8988T (cell line): ENCODE results near the gene NXF1.
"Not testable (repeated sequence)": the region's sequence is repeated elsewhere in the genome, so short reads cannot be mapped to it uniquely, and the experiment has no call there.

Experiments used
- DNase-seq: peaks from one replicate; pipeline ENCODE4 v3.0.0; 2011

The NXF1 gene

DNA sequence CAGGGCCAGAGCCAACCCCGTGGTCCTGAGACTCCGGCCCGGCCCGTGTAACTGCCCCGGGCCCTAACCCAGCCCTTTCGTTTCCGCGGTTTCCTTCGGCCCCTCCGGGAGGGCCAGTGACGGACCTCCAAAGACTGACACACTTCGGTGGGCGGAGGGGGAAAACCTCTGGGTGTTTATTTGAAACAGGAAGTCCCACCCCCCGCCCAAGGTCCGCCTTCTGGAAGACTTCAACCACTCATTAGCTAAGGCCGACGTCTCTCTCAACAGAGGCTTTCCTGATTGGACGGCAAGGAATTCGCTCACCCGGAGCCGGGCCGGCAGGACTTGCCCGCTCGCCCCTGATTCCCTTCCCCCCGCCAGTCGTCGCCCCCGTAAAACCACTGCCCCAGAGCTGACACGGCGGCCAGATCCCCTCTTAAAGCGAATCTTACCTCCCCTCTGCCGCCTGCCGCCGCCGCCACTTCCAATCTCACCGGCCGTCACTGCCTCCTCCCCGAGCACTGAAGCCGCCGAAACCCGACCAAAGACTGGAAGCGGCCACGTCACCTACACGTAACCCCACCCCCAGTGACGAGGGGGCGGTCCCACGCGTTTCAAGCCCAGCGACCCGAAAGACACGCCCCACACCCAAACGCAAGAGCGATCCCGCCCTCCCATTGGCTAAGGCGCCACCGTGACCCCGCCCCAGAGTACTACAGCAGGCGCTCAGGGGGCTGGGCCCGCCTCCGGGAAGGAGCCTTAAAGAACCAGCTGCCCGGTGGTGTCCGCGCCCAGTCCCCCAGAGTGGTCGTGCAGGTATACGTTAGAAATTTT lies 26.5 kb upstream of the NXF1 start, which contains the start of gene STX5:
Gene STX5, minus strand, starts transcription at position 532 of the 816 bp plus-strand sequence. CDS start 808 bp downstream, outside the sequence.
- DNase-seq = peak; percentile 88

DNA sequence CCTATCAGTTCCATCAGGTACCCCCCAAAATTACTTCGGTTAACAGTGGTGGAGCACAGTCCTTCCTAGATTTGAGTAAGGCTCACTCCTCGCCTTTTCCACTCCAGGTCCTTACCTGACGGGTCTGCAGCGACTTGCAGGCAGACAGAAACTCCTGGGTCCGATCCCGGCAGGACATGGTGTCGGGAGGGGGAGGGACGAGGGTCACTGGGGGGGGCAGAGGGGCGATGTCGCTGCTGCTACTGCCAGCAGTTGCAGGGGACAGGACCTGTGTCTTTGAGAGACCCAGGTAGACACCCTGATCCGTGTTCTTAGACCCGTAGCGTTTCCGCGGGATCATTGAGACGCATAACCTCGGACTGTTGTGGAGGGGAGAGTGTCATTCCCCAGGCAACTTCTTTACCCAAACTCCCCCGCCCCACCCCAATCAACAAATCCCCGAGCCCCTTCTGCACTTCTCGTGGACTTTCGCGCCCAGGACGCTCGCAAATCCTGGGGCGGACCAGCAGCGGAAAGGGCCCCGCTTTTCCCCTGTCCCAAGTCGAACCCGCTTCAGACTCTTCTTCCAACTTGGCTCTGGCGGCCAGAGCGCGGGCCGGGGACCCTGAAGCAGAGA lies 25.8 kb upstream of the NXF1 start:
- DNase-seq = no peak

DNA sequence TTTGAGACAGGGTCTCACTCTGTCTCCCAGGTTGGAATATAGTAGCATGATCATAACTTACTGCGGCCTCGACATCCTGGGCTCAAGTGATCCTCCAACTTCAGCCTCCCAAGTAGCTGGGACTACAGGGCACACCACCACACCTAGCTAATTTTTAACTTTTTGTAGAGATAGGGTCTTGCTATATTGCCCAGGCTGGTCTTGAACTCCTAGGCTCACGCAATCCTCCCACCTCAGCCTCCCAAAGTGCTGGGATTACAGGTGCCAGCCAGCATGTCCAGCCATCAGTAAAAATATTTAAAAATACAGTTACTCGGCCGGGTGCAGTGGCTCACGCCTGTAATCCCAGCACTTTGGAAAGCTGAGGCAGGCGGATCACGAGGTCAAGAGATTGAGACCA lies 22.9 kb upstream of the NXF1 start:
- not testable (repeated sequence) for DNase-seq

DNA sequence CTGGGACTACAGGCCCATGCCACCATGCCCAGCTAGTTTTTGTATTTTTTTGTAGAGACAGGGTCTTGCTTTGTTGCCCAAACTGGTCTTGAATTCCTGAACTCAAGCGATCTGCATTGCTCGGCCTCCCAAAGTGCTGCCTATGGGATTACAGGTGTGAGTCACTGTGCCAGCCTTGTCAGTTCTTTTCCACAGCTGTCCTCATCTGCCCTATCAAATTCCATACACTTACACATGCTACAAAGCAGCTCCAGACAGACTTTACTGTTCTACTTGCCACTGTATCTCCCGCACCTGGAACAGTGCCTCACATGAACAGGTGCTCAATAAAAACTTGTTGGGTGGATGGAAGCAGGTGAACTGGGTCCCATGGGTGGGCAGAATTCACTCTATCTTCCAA lies 18.4 kb upstream of the NXF1 start:
- DNase-seq = no peak

DNA sequence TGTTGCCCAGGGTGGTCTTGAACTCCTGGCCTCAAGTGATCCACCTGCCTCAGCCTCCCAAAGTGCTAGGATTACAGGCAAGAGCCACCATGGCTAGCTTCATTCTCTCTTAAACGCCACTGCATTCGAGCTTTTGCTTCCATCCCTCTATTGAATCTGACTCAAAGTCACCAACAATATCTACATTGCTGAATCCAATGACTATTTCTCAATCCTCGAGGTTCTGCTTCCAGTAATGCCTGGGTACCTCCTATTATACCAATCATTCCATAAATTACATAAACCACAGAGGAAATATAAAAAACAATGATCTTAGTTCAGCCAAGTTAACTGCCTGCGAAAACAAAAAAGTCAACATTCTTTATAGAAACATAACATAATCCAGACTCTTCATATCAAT lies 11.9 kb upstream of the NXF1 start:
- DNase-seq = no peak

DNA sequence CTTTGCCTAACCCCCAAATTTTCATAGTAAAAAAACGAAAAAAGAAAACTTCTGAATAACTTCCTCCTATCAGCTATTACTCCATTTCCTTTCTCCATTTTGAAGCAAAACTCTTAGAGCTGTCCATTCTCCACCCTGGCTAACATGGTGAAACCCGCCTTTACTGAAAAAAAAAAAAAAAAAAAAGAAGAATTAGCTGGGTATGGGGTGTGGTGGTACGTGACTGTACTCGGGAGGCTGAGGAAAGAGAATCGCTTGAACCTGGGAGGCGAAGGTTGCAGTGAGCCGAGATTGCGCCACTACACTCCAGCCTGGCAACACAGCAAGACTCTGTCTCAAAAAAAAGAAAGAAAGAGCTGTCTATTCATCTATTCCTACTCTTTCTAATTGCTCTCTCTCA lies 11.3 kb upstream of the NXF1 start:
- DNase-seq = no peak

DNA sequence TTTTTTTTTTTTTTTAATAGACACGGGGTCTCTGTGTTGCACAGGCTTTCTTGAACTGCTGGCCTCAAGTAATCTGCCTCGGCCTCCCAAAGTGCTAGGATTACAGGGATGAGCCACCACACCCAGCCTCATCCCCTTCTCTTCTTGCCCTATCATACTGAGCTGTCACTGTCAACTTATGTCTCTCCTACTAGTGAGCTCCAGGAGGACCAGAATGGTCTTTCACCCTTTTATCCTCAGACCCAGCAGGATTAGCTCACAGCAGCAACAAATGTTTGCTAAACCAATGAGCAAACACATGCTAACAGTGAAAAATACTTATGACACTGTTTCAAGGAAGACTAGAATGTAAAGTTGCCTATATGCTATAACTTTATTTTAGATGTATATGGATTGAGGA lies 6.4 kb upstream of the NXF1 start:
- DNase-seq = no peak

DNA sequence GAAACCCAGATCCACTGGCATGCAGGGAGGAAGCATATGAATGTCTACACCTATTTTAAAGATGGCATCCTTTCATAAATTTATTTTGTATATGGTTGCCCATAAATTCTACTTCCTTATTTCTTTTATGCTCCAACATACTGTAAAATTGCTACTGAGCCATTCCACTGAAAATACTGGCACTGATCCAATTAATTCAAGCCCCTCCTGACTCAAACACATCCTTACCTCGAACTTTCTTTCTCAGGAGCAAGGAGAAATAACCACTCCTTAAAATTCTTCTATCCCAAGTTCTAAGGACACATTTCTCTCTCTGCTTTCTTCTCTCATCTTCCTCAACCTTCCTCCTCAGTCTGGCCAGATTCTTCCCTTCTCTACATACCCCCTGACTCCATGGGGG lies 5.5 kb upstream of the NXF1 start:
- no peak for DNase-seq

DNA sequence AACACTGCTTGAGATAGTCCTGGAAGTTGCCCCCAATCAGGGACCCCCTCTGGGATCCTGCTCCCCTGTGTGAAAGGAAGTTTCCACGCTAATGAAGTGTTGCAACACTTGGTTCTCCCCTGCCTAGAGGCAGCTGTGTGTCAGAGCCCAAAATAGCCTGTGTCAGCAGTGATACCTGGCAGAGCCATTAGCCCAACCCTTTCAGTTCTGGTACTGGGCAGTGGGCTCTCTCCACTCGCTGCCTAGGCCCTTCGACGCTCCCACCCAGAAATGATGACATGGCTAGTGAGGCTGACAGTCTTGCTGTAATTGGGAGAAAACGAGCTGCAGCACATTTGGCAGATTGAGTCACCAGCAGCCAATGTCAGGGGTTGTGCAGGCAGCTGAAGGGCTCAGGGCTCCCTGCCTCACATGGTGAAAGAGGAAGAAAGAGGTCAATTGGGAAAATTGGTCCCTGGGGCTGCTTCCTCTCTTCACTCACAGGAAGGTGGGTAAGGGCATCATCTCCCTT lies 1.4 kb upstream of the NXF1 start:
- DNase-seq = no peak

DNA sequence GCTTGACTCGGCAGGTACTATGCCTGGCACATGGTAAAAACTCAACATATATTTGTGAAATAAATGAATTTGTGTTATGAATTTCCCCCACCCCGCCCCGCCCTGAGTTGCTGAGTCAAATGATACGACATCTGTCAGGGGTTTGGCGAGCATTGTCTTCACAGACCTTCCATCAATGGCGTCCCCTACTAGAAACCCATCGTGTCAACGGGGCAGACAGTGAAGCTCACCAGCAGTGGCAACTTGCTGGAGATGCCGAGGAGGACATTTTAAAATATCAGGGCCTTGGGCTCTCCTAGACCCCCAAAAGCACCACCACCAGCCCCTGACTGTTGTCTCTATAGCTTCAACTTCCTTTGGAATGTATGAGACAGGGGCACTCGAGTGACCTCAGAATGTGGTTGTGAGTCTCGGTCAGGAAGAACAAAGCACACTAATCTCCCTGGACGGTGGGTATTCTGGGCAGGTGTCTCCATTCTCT lies 761 bp upstream of the NXF1 start:
- DNase-seq = no peak

DNA sequence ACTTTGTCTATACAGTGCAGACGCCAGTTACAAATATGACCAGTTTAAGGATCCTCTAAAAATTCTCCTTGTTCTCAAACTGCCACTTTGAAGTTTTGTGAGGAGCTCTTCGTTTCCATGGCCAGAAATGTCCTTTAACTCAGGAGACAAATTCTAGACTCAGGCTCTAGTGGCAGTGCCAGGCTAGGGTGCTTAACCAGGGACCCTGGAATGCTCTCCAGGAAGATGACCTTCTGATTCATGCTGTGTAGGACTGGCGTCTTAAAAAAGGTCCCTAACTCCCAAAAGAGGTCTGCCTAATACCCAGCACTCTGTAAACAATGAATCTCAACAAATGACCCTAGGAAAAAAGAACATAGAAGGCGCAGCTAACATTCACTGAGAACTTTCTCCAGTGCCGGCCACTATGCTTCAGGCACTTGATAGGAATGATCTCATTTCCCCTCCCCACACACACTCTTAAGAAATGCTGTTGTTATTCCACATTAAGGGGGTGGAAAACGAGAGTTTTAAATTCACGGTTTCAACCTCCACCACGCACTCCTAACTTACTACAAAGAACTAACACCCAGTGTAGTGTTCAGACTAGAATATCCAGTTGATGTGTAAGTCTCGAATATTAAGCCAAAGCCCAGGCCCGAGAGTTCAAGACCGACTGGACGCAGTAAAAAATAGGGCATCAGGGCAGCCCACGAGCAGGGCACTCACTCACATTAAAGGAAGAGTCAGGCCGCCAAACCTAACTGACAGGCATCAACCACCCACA lies 747 bp downstream of the NXF1 start:
- DNase-seq = no peak

DNA sequence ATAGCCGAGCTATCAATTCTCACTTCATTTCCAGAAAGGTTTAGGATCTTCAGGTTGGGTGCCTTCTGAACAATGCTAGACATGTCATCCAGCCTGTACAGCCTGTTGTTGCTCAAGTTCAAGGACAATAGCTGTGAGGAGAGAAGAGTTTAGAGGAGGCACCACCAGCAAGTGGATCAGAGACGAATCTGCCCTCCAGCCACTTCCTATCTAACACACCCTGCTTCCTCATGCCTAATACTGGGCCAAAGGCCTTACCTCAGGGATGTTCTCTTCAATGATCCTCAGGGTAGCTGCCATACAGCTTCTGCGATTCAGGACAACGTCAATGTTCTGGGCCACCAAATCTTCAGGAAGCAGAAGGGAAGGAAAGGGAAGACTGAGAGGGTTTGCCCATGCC lies 4.2 kb downstream of the NXF1 start:
- no peak for DNase-seq

DNA sequence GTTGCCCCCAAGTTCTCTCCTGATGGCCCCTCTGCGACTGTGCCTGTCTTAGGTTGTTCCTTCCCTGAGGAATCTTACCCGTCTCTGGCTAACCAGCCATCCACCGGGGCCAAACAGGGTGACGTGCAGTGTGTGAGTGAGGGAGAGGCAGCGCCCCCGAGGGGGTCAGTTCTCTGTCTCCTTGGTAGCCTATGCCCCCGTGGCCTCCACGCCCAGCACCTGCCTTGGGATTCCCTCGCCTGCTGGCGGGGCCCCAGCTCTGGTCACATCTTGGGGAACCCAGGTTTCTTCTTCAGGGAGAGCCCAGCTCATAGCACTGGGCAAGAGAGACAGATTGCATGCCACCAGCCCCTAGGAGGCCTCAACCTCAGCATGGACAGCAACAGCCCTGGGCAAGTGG lies 5.8 kb downstream of the NXF1 start:
- no peak for DNase-seq

DNA sequence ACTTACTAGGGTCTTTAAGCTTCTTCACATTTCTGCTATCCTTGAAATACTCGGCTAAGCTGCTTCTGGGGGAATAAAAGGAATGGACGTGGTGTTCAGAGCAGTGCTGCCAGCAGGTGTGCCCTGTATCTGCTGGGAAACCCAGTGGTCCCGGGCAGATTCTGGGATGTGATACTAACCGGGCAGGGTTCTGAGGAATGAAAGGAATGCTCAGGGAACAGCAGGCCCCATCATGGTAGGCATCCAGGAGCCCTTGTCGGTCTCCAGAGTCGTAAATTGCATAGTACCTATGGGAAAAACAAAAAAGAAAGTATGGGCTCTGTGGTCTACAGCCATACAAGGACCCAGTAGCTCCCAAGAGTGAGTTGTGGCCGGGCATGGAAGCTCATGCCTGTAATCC lies 9.0 kb downstream of the NXF1 start:
- DNase-seq = no peak

DNA sequence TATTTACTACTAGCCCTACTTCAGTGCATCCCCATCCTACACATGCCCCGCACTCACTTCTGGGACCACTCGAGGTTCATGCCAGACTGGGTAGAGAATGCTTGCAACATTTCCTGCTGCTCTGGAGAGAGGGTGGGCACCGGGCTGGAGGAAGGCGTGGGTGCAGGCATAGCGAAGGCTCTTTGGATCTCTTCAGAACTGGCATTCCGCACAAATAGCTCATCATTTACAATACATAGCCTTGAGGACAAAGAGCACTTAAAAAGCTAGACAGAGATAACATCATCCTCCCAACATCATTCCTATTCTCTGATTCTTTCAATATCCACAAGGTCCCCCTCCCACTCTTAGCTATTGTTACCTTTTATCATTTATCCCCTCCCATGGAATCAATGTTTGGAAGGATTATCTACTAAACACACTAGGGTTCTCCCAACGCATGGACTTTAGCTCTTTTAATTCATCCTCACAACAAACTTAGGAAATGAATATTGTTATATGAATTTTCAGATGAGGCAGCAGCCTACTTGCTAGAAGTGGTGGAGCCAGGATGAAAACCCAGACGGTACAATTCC lies 11.0 kb downstream of the NXF1 start:
- no peak for DNase-seq

DNA sequence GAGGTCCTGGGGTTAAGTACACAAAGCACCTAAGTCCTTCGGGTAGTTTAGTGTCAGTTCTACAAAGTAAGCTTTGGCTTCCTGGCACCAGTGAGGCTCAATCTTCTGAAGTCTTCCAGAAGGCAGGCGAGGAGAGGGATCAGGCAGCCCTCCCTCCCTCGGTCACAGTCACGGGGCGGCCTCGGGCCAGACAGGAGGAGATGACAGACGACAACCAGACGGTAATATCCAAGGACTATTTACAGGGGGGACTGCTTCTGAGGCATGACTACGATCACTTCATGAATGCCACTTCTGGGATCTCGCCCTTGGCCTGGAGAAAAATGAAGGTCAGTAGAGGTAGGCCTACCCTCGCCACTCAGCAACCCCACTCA lies 13.1 kb downstream of the NXF1 start:
- no peak for DNase-seq

DNA sequence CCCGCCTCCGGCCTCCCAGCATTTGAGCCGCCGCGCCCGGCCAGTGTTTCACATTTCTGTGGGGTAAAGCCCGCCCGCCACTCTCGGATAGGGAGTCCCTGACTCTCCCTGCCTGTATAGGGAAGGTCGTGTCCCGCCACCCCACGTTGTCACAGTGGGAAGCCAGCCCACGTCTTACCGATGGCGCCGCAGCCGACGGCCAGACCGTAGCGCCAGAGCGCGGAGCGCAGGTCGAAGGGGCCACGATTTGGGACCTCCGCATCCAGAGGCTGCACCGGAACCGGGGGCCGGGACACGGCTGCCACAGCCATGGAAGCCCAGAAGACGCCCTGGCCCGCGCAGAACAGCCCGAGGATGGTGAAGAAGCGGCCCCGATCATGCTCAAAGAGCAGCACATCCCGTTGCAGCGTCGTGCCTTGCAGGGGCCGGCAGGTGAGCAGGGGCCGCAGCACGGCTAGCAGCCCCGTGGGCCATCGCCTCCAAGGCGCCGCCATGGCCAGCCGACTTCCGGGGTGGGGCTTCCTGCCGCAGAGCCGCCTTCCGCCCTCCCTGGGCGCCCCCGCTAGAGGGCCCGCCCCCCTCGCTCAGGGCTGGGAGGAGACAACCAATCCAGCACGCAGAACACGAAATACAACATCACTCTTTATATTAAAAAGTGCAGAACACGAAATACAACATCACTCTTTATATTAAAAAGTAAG lies 13.6 kb downstream of the NXF1 start, which contains the start of gene TMEM223:
Gene TMEM223, minus strand, starts transcription at position 506 of the 701 bp plus-strand sequence. Its CDS starts 12 bp downstream, at position 494.
- peak; percentile 88 for DNase-seq

DNA sequence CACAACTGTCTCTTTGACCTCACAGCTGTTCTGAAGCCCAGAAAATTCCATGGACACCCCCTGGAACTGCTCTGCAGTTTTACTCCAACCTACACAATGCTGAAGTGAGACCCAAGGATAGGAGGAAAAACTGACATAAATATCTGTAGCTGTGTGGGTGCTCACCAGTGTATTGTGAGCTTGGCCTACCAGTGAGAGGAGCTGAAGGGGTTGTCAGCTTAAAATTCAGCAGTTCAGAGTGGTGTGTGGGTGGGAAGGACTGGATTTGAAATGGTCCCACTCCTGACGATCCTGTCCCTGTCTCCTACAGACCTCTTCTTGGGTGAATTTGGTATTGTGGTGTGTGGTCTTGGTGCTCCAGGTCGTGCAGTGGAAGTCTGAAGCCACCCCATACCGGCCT lies 15.7 kb downstream of the NXF1 start:
- DNase-seq = no peak

DNA sequence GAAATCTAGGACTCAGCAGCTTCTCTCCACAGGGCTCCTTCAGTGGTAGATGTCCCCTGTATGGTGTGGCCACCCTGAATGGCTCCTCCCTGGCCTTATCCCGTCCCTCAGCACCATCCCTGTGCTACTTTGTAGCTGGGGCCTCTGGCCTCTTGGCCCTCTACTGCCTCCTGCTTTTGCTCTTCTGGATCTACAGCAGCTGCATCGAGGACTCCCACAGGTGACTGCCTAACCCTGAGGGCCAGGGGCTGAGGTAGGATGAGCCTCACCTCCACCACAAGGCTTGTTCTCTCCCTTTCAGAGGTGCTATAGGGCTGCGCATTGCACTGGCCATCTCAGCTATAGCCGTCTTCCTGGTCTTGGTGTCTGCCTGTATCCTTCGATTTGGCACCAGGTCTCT lies 16.2 kb downstream of the NXF1 start:
- DNase-seq = no peak

DNA sequence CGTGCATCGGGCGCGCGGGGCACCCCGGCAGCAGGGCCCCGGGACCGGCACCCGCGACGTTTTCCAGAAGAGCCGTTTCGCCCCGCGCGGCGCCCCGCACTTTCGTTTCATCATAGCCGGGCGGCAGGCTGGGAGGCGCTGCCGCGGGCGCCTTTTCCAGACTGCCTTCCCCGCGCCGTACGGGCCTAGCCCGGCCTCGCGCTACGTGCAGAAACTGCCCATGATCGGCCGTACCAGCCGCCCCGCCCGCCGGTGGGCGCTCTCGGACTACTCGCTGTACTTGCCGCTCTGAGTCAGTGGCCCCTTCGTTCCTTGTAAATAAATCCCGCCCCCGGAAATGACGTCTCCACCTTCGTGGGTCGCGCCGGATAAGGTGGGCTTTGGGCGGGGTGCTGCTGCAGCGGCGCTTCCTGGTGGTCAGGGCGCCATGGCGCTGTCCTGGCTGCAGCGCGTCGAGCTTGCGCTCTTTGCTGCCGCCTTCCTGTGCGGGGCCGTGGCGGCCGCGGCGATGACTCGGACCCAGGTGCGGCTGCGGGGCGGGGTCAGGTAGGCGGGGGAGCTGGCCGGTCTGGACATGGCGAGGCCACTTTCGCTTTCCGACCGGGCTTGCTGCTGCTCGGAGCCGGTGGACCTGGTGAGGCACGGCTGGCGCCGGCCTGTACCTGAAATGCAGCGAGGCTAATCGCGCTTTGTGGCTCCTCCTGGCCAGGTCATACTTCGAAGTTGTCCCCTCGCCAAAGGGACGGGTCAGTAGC lies 18.1 kb downstream of the NXF1 start, which contains the start of gene TMEM179B:
Gene TMEM179B, plus strand, starts transcription at position 398 of the 755 bp plus-strand sequence. Its CDS starts 30 bp downstream, at position 428.
- DNase-seq = peak; percentile 90

DNA sequence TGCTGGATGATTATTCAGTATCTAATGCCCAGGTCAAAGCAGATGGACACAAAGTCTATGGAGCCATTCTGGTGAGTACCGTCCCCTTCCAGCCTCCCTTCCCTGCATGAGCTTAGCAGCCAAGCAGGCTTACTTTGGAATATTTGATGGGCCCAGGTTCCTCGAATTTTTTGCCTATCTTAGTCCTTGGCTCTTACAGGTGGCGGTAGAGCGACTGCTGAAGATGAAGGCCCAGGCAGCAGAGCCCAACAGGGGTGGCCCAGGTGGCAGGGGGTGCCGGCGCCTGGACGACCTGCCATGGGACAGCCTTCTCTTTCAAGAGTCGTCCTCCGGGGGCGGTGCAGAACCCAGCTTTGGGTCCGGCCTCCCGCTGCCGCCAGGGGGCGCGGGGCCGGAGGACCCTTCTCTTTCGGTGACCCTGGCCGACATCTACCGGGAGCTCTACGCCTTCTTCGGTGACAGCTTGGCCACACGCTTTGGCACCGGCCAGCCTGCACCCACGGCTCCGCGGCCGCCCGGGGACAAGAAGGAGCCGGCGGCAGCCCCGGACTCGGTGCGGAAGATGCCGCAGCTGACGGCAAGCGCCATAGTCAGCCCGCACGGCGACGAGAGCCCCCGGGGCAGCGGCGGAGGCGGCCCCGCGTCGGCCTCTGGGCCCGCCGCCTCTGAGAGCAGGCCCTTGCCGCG lies 18.8 kb downstream of the NXF1 start:
- peak; percentile 90 for DNase-seq
